MM.1S (cell line): ENCODE results near the gene LIN28B.

Experiments
- CTCF ChIP-seq: fragments of 300-600 bp; sonication (generic); IDR thresholded peaks from 2 replicates; pipeline ENCODE4 v1.5.1; 2016; ENCODE audit warnings: antibody characterized with exemption, low read length, mixed read lengths
- EZH2 ChIP-seq: fragments of 300-600 bp; sonication (generic); optimal IDR thresholded peaks from 2 replicates; pipeline ENCODE3; 2017; ENCODE audit warnings: low read depth, mild to moderate bottlenecking, antibody characterized with exemption, low read length, mixed read lengths

DNA sequence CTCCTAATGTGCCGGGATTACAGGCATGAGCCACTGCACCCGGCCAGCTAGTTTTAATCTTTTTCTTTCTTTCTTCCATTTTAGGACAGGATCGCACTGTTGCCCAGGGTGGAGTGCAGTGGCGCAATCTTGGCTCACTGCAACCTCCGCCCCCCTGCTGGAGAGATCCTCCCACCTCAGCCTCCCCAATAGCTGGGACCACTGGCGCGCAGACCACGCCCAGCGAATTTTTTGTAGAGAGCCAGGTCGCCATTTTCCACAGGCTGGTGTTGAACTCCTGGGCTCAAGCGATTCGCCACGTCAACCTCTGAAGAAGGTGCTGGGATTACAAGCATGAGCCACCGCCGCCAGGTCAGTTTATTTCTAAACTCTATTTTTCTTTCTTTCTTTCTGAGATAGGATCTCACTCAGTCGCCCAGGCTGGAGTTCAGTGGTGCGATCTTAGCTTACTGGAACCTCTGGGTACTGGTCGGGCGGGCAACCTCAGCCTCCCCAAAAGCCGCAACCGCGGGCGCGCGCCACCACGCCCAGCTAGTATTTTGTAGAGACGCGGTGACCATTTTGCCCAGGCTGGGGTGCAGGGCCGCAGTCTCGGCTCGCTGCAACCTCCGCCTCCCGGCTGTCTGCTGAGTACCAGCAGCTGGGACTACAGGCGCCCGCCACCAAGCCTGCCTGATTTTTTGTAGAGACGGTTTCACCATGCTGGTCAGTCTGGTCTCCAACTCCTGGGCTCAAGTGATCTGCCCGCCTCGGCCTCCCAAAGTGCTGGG, 20.0 kb upstream of the LIN28B start:
- no peak for TF ChIP-seq EZH2
- no peak for TF ChIP-seq CTCF
